Ascending aorta (tissue), 2 donors: ENCODE results near the gene JDP2. TPM values are rescaled to one million over a fixed set of nuclear protein-coding genes. Genes with fewer than 3 reads are reported as not detected.

ENCODE experiments used
- DNase-seq, 2 donors: peaks; one replicate each; pipeline ENCODE4 v3.0.0-alpha.2; 2019; ENCODE audit warnings: low spot score in 2 of 2
- H3K27ac ChIP-seq, 2 donors: fragments of 200-600 bp; sonication (generic); one replicate each; pipeline ENCODE4 v1.5.1; 2016 to 2017; ENCODE audit warnings: mild to moderate bottlenecking in 1 of 2
- H3K27me3 ChIP-seq: fragments of 200-600 bp; sonication (generic); one replicate; pipeline ENCODE4 v1.5.1; 2017
- H3K36me3 ChIP-seq, 2 donors: fragments of 200-600 bp; sonication (generic); one replicate each; pipeline ENCODE4 v1.5.1; 2016
- H3K4me1 ChIP-seq, 2 donors: fragments of 200-600 bp; sonication (generic); one replicate each; pipeline ENCODE4 v1.5.1; 2016 to 2017; ENCODE audit warnings: mild to moderate bottlenecking in 1 of 2
- H3K4me3 ChIP-seq, 2 donors: fragments of 200-600 bp; sonication (generic); one replicate each; pipeline ENCODE4 v1.5.1; 2016 to 2017; ENCODE audit warnings: mild to moderate bottlenecking in 1 of 2
- H3K9me3 ChIP-seq, 2 donors: fragments of 200-600 bp; sonication (generic); one replicate each; pipeline ENCODE4 v1.5.1; 2016
- CTCF ChIP-seq, 3 experiments: fragments of 200-600 bp in 2 of 3; fragments of 450-650 bp in 1 of 3; sonication (generic) in 2 of 3; IDR thresholded peaks; one replicate each; pipeline ENCODE4 v1.5.1; 2016 to 2019; ENCODE audit warnings: antibody characterized with exemption in 3 of 3, mild to moderate bottlenecking in 1 of 3, moderate library complexity in 1 of 3
- intact Hi-C: fragments of 100-400 bp; cut with DNase I; formaldehyde crosslinking; loops from one replicate; pipeline ENCODE4 v1.15.1; 2023
- total RNA-seq: library from RNA; depleted of rRNA; stranded (reverse); fragments of >200 nt; gene quantifications from one replicate; pipeline ENCODE4 v1.1.0, GENCODE V29; 2016

JDP2 gene
- total RNA-seq, 1 donor from 2014 or later = 213 TPM

GRCh38 chr14:75518625-75519024, 90.8 kb downstream of the JDP2 start:
- Histone ChIP-seq H3K27ac (no peak overlapping the region), H3K4me1 (no peaks in the 10 kb centered on the region), H3K27me3 (no peaks in the 10 kb centered on the region), H3K4me3 (no peak overlapping the region), H3K36me3 (no peaks in the 10 kb centered on the region), H3K9me3 (no peaks in the 10 kb centered on the region)
- TF ChIP-seq CTCF (IDR thresholded peaks at IDR 0.05) = no peak
- intact Hi-C loops = no loop called here
- DNase-seq = no peak

- Histone ChIP-seq H3K4me1 (no peaks in the 10 kb centered on the region), H3K4me3 (no peak overlapping the region), H3K36me3 (no peaks in the 10 kb centered on the region), H3K27me3 (no peaks in the 10 kb centered on the region), H3K27ac (no peak overlapping the region), H3K9me3 (no peaks in the 10 kb centered on the region)
- no peak for DNase-seq
- intact Hi-C loops = no loop called here
- no peak for TF ChIP-seq CTCF (IDR thresholded peaks at IDR 0.05)
Observed at GRCh38 chr14:75519394-75519793, 91.6 kb downstream of the JDP2 start.

- Histone ChIP-seq H3K4me3 (no peak overlapping the region), H3K36me3 (no peaks in the 10 kb centered on the region), H3K4me1 (no peaks in the 10 kb centered on the region), H3K27ac (no peak overlapping the region), H3K9me3 (no peaks in the 10 kb centered on the region), H3K27me3 (no peaks in the 10 kb centered on the region)
- TF ChIP-seq CTCF (IDR thresholded peaks at IDR 0.05) = no peak
- intact Hi-C loops = no loop called here
- no peak for DNase-seq
Observed at GRCh38 chr14:75519826-75520728, 92.3 kb downstream of the JDP2 start.

- Histone ChIP-seq H3K4me3 (no peak overlapping the region), H3K9me3 (no peaks in the 10 kb centered on the region), H3K4me1 (no peaks in the 10 kb centered on the region), H3K27ac (no peak overlapping the region), H3K36me3 (no peaks in the 10 kb centered on the region), H3K27me3 (no peaks in the 10 kb centered on the region)
- no peak for DNase-seq
- TF ChIP-seq CTCF (IDR thresholded peaks at IDR 0.05) = no peak
- intact Hi-C loops = no loop called here
Observed at GRCh38 chr14:75520852-75521251, 93.0 kb downstream of the JDP2 start.

- Histone ChIP-seq H3K4me1 (no peaks in the 10 kb centered on the region), H3K27me3 (no peaks in the 10 kb centered on the region), H3K4me3 (no peak overlapping the region), H3K36me3 (no peaks in the 10 kb centered on the region), H3K9me3 (no peaks in the 10 kb centered on the region), H3K27ac (no peak overlapping the region)
- intact Hi-C loops = no loop called here
- TF ChIP-seq CTCF (IDR thresholded peaks at IDR 0.05) = no peak
- no peak for DNase-seq
Observed at GRCh38 chr14:75521415-75522199, 93.8 kb downstream of the JDP2 start.
